Esophagus squamous epithelium (tissue), 5 donors: ENCODE data around the gene ELK3. TPM values are rescaled to one million over a fixed set of nuclear protein-coding genes. Genes with fewer than 3 reads are reported as not detected.

Experiments used
- DNase-seq: peaks from one replicate; lab custom pipeline; 2025; lab: John Stamatoyannopoulos, UW
- H3K27ac ChIP-seq, 4 donors: fragments of 200-600 bp; sonication (generic); one replicate each; pipeline ENCODE4 v1.5.1; 2016 to 2019; ENCODE audit warnings: mild to moderate bottlenecking in 1 of 4
- H3K27me3 ChIP-seq, 4 donors: fragments of 200-600 bp; sonication (generic); 1 replicate in 3 of 4; 2 replicates in 1 of 4; pipeline versions ENCODE4 v1.5.1 to v1.6.0; 2017 to 2021; ENCODE audit warnings: antibody characterized with exemption in 1 of 4
- H3K36me3 ChIP-seq, 3 donors: fragments of 200-600 bp; sonication (generic); one replicate each; pipeline ENCODE4 v1.5.1; 2016 to 2019
- H3K4me1 ChIP-seq, 3 donors: fragments of 200-600 bp; sonication (generic); one replicate each; pipeline ENCODE4 v1.5.1; 2017 to 2019
- H3K4me3 ChIP-seq, 4 donors: fragments of 200-600 bp; sonication (generic); 1 replicate in 3 of 4; 2 replicates in 1 of 4; pipeline ENCODE4 v1.5.1; 2016 to 2019; ENCODE audit warnings: mild to moderate bottlenecking in 2 of 4, moderate library complexity in 1 of 4
- H3K9me3 ChIP-seq, 3 donors: fragments of 200-600 bp; sonication (generic); one replicate each; pipeline ENCODE4 v1.5.1; 2016 to 2019
- CTCF ChIP-seq, 6 experiments: fragments of 450-650 bp in 4 of 6; fragments of 200-600 bp in 2 of 6; sonication (generic) in 2 of 6; IDR thresholded peaks; one replicate each; pipeline ENCODE4 v1.5.1; 2016 to 2019; ENCODE audit warnings: antibody characterized with exemption in 6 of 6, mild to moderate bottlenecking in 4 of 6, moderate library complexity in 4 of 6
- POLR2A ChIP-seq, 4 donors: fragments of 450-650 bp; IDR thresholded peaks; one replicate each; pipeline ENCODE4 v1.6.1; 2017; ENCODE audit warnings: antibody characterized with exemption in 4 of 4, mild to moderate bottlenecking in 4 of 4, moderate library complexity in 3 of 4
- WGBS, 2 donors: methylation state at CpG; one replicate each; pipeline ENCODE4 v1.1.5; 2018; 5-methylcytosine and 5-hydroxymethylcytosine counted together
- intact Hi-C: fragments of 100-400 bp; cut with DNase I; formaldehyde crosslinking; loops from one replicate; pipeline ENCODE4 v1.15.0; 2022
- total RNA-seq, 4 donors: library from RNA; depleted of rRNA; stranded (reverse); fragments of >200 nt; gene quantifications; one replicate each; pipeline ENCODE4 v1.1.0, GENCODE V29; 2016
- donor health status: DM: yes; HTN: yes; CAD: no.

ELK3 gene
- total RNA-seq, 4 donors from 2014 or later: 24.8 to 44.0 (median 34.8) TPM

GRCh38 chr12:96206936-96207662 is 12.9 kb downstream of the ELK3 start:
- H3K9me3 ChIP-seq: no peaks in the 10 kb centered on the region
- intact Hi-C loops: no loop called here
- peaks cover 0 to 11% (median 0%) of the 10 kb centered on the region in 3 donors for H3K36me3 ChIP-seq
- H3K4me1 ChIP-seq: peaks cover 17 to 94% (median 39%) of the 10 kb centered on the region in 3 donors
- no peak overlapping the region for H3K4me3 ChIP-seq
- DNase-seq: no peak
- no peak for TF ChIP-seq POLR2A (IDR thresholded peaks at IDR 0.05)
- TF ChIP-seq CTCF (IDR thresholded peaks at IDR 0.05): no peak
- H3K27ac ChIP-seq: peak overlapping the region in 3 of 4 donors; percentile 15 to 60 (median 22)
- 64 to 87% methylated on average over 4 of the region's 4 CpGs for WGBS, 2 donors
- H3K27me3 ChIP-seq: no peaks in the 10 kb centered on the region

GRCh38 chr12:96208346-96208745 is 14.2 kb downstream of the ELK3 start:
- TF ChIP-seq POLR2A (IDR thresholded peaks at IDR 0.05) (no peak), CTCF (IDR thresholded peaks at IDR 0.05) (no peak)
- H3K4me3 ChIP-seq: no peak overlapping the region
- peak overlapping the region in 3 of 4 donors; percentile 37 to 62 (median 52) for H3K27ac ChIP-seq
- DNase-seq: no peak
- peaks cover 25 to 99% (median 52%) of the 10 kb centered on the region in 3 donors for H3K4me1 ChIP-seq
- 22 to 78% methylated on average over 1 to 2 of the region's 2 CpGs for WGBS, 2 donors
- peaks cover 0 to under 1% (median 0%) of the 10 kb centered on the region in 3 donors for H3K36me3 ChIP-seq
- H3K9me3 ChIP-seq: no peaks in the 10 kb centered on the region
- no peaks in the 10 kb centered on the region for H3K27me3 ChIP-seq
- intact Hi-C loops: no loop called here

- peak overlapping the region in 3 of 4 donors; percentile 37 to 63 (median 62) for H3K27ac ChIP-seq
- H3K9me3 ChIP-seq: no peaks in the 10 kb centered on the region
- peaks cover 25 to 99% (median 58%) of the 10 kb centered on the region in 3 donors for H3K4me1 ChIP-seq
- DNase-seq: no peak
- TF ChIP-seq POLR2A (IDR thresholded peaks at IDR 0.05) (no peak), CTCF (IDR thresholded peaks at IDR 0.05) (peak in 1 of 6 experiments; percentile 12)
- peaks cover 0 to 2% (median 0%) of the 10 kb centered on the region in 3 donors for H3K36me3 ChIP-seq
- intact Hi-C loops: no loop called here
- peak overlapping the region in 1 of 4 donors; percentile 18 for H3K4me3 ChIP-seq
- WGBS, 2 donors: 44 to 54% methylated on average over 8 to 9 of the region's 10 CpGs
- no peaks in the 10 kb centered on the region for H3K27me3 ChIP-seq
These were observed 14.8 kb downstream of the ELK3 start for GRCh38 chr12:96208801-96209549.

- Histone ChIP-seq H3K36me3 (peaks cover 0 to 7% (median 0%) of the 10 kb centered on the region in 3 donors), H3K27ac (peak overlapping the region; percentile 27 to 76 (median 62)), H3K4me1 (peaks cover 27 to 100% (median 73%) of the 10 kb centered on the region in 3 donors), H3K4me3 (no peak overlapping the region), H3K27me3 (no peaks in the 10 kb centered on the region), H3K9me3 (no peaks in the 10 kb centered on the region)
- TF ChIP-seq POLR2A (IDR thresholded peaks at IDR 0.05) (peak in 1 of 4 donors; percentile 20), CTCF (IDR thresholded peaks at IDR 0.05) (no peak)
- 50 to 73% methylated on average over 11 to 17 of the region's 19 CpGs for WGBS, 2 donors
- DNase-seq: no peak
- intact Hi-C loops: loop anchor here (5.0 kb wide), 1 partner anchor 148 kb away; no protein-coding TSS in a partner anchor
These were observed 16.3 kb downstream of the ELK3 start for GRCh38 chr12:96210376-96211055.
